Inferior parietal cortex (tissue), 1 donor: Measurements from ENCODE around the gene CLSTN2.

Experiments used
- DNase-seq: peaks from one replicate; pipeline ENCODE4 v3.0.0-alpha.2; 2016; ENCODE audit errors: extremely low spot score

Gene CLSTN2

DNA sequence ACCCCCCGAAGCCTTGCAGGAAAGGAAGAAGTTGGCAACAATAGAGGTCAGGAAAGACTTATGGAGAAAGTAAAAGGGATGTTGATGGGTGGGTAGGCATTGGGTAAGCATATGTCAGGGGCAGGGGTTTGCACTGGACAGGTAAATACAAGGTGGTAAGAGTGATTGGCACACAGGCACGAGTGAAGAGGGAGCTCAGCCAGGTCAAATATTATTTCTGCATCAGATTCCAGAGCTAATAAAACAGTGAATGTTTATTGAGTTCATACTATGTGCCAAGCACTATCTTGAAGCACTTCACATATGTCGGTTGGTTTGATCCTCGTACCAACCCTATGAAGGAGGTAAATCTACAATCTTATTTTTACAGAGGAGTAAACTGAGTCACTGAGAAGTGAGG lies 6.6 kb downstream of the CLSTN2 start:
- DNase-seq: no peak

DNA sequence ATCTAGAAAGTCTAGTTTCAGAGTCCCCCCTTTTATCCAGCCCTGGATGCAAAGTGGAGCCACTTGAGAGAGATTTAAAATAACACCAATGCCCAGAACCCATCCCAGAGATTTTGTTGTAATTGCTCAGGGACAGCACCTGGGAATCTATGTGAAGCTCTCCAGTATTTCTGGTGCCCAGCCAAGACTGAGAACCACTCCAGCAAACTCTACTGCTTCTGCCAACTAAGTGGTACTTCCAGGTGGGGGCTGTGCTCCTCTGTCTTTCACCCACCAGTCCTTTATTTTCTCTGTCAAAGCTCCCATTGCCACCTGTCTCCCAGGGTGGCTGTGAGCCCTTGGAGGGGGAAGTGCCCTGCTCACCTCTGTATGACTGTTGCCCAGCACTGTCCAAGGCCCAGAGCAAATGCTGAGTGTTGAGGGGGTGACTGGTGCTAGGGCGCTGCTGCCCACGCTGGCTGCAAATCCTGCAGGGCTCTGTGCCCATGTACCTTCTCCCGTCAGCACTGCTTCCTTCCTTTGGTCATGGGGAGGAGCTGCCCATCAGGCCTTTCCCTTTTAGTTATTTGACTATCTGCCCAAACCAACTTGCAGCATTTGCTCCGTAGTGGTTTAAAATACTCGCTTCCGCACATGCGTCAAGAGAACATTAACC lies 9.4 kb downstream of the CLSTN2 start:
- no peak for DNase-seq

DNA sequence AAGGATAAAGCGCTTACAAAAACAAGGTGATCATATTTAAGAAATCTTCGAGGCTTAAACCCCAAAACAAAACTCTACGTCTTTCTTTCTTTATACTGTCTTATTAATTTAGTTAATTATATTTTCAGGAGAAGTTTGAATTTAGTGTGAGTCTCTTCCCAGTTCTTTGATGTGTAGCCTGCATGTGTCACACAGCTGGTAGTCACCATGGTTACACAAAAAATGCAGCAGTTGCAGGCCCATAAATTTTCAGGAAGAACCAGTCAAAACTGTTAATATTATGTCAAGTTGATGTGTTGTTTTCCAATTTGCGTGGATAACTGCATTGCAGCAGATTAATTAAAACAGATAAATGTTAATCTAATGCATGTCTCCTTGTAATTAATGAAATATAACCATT lies 10.4 kb downstream of the CLSTN2 start:
- no peak for DNase-seq

GRCh38 chr3:139945942-139946341 lies 11.0 kb downstream of the CLSTN2 start:
- no peak for DNase-seq

- no peak for DNase-seq
These were observed 13.5 kb downstream of the CLSTN2 start for GRCh38 chr3:139948467-139948866.

GRCh38 chr3:139948898-139949297 lies 13.9 kb downstream of the CLSTN2 start:
- no peak for DNase-seq

DNA sequence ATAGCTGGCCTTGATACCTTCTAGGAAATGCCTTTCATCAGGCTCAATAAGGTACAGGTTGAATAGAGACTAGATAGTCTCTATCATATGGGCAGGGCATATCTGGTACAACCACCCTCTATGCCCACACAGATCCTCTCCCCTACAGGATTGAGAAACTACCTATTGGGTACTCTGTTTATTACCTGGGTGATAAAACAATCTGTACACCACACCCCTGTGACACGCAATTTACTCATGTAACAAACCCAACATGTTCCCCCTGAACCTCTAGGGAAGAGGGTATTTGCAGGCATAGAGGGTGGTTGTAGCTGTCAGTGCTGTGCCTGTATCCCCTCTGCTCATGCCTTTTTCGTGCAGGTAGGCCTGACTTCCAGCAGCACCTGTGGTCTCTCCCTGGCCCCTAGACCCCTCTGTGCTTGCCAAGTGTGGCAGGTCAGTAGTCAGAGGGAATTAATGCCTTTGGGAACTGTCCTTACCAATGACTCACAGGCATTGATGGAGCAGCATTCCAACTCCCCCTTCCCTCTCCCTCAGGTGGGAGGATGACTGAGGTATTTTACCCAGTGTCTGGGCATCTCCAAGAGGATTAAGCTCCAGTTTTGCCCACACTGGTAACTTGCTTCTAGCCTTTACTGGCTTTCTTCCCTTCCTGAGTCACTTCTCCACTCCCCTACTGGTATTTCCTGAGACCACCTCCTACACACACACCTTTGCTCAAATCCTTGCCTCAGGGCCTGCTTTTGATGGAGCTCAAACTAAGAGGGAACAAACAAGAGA lies 18.3 kb downstream of the CLSTN2 start:
- no peak for DNase-seq

DNA sequence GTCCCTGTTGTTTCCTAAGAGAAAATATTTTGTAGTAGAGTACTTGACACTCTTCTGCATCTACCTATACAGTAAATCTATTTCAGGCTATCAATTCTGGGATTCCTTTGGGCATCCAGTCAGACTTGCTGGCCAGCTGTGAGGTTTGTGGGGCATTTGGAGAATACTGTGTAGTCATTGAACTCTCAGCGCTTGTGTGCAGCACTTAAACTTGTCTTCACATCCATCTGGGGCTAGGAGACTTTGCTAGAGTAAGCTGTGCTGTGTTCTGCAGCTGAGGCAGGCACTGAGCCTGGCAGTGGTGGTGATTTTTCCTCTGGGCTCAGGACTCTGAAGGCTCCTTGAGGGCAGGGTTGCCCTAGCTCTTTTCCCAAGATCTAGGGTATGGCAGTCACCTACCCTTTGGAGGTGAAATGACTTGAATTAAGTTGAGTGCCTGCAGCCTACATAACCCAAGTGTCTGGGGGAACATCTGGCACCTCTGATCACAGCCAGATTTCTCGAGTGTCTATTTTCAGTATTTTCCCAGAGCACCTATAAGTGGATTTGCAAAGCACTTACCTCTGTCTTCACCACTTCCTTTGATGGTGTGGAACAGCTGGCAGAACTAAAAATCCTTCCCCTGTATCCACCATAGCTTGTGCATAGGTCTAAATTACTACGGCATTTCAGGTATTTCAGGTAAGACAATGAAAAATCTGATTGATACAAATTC lies 19.3 kb downstream of the CLSTN2 start:
- DNase-seq: no peak

DNA sequence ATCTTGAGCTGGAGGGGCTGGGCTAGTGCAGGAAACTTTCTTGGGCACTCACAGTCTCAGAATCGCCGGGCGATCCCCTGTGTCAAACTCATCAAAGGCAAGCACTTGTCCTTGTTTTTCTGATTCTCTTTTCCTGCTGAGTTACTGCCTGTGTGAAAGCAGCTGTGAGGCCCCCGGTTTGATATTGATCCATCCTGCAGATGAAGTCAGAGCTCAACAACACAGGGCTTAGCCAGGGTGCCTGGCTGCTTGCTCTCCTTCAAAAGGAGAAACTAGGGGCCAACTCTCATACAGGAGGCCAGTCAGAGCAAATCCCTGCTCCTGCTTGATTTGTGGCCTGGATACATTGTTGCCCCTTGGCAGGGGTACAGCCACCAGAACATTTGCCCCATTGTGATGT lies 22.9 kb downstream of the CLSTN2 start:
- DNase-seq: no peak

DNA sequence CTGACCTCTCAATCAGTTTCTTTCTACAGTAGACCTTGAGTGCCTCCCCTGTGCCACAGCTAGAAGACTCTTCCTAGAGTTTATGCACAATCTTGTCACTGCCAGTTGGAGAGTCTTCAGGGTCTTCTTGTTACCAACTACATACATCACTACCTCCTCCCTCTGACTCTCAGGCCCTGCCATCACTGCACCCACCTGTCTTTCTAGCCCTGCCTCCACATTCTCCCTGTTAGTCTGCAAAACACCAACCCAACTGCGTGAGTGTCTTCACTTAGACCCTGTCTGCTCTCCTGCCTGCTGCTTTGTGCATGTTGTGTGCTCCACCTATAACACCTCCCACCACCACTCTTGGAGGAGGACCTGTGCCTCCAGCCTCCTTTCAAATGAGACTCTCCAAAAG lies 34.4 kb downstream of the CLSTN2 start:
- no peak for DNase-seq

GRCh38 chr3:139970526-139970925 lies 35.5 kb downstream of the CLSTN2 start:
- no peak for DNase-seq

DNA sequence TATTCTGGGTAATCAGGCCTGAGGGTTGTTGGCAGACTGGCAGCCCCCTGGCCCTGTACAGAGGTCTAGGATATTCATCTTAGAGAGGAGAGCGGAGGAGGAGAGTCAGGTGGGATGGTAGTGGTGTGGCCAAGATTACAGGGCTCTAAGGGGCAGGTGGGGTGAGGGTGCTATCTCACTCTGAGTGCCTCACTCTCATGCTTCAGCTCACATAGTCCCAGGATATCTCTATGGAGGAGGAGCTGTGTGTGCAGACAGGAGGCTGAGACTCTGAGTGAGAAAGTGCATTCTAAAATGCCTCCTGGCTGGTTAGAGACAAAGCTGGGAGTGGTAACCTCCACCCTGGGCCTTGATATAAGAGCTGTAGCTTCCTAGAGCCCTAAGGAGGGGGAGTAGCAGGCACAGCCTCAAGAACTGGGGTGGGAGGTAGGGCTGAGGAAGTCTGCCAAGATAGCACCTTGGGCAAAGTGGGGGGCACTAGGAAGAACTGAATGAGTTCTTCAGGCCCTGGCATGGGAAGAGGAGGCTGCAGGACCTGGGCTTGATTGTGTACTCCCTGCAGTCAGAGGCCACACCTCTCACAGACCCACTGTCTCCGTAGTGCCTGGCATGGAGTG lies 39.9 kb downstream of the CLSTN2 start:
- no peak for DNase-seq

DNA sequence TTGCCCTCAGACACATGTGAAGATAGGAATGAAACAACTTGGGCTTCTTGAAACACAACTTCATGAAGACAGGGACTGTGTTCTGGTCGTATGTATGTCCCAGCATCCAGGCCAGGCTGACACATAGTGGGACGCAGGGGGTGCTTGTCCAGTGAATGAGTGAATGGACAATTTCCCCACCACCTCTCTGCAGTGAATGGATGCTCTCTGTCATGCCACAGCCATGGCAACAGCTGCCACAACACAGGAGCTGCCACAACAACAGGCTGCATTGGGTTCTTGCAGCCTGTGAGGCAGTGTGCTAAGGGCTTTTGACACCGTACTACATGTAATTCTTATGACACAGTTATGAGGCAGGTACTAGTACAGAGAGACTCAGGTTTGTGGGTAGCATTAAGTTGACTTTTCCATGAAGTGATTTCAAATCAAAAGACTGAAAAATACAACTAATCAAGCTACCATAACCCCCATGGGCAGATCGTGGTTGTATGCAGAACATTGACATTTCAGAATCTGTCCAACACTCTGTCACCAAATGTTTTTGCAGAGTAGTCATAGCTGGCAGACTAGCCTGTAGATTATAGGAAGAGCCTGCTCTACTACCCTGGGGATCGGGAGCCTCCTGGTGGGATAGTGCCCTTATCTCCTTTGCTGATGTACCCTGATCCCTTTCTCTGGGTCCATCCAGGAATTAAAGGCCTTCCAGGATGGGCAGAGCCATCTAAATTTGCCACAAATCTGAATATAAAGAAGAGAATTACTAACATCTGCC lies 40.8 kb downstream of the CLSTN2 start:
- DNase-seq: no peak

DNA sequence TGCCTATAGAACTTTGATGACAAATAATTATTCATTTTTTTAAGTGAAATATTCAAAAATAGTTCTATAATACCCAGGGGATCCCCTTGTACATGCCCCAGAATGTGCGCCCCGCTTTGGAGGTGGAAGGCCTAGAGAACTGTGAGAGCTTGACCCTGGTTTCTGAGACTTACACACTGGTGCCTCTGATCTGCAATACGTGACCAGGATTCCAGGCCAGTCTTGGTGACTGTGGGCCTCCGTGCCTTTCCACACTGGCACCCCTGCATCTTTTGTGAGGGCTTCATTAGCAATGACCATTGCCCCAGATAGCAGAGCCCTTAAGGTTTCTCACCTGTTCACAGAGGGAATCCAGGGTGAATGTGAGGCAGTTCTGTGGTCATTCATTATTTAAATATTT lies 44.0 kb downstream of the CLSTN2 start:
- DNase-seq: no peak

GRCh38 chr3:139979991-139980390 lies 45.0 kb downstream of the CLSTN2 start:
- DNase-seq: no peak

- DNase-seq: peak; percentile 15
These were observed 47.4 kb downstream of the CLSTN2 start for GRCh38 chr3:139982404-139982803.

DNA sequence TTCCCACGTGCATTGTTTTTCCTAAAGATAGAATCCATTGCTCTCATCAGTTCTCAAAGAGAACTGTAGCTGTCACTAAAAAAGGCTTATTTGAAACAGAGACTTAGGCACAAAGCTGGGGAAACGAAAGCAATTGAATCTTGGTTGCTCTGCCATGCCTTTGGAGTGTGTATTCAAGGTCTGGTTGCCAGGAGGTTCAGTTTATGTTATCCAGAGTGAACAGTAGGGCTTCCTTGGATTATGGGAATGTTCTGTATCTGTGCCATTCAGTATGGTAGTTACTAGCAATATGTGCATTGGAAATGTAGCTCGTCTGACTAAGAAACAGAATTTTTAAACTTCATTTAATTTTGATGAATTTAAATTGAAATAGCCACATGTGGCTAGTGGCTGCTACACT lies 50.6 kb downstream of the CLSTN2 start:
- DNase-seq: no peak

- DNase-seq: no peak
These were observed 52.9 kb downstream of the CLSTN2 start for GRCh38 chr3:139987908-139988307.

DNA sequence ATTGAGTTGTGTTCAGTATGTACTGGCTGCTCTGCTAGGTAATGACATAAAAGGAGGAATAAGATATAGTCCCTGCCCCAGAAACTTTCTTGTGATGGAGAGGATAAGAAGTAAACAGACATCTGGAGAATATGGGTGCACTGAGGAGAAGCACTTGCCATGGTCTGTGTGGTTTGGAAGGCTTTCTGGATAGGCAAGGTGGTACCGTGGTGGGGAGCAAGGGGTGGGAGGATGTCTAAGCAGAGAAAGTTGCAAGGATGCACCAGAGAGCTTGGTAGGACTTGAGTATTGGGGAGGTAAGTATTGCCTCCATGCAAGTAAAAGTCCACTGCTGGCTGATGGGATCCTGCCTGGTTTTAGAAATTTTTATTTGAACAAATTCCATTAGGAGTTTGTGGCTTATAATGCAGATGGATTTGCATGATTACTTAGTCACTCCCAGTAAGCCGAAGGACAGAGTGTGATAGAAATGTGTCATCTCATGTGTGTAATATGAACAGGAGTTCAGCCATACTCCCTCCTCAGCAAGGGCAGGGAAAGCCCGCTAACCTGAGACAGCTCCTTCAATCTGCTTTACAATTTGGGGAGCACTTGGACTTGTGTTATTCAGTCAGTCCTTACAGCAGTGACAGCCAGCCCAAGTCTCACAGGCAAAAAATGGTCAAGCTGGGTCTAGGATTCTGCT lies 53.6 kb downstream of the CLSTN2 start:
- no peak for DNase-seq

DNA sequence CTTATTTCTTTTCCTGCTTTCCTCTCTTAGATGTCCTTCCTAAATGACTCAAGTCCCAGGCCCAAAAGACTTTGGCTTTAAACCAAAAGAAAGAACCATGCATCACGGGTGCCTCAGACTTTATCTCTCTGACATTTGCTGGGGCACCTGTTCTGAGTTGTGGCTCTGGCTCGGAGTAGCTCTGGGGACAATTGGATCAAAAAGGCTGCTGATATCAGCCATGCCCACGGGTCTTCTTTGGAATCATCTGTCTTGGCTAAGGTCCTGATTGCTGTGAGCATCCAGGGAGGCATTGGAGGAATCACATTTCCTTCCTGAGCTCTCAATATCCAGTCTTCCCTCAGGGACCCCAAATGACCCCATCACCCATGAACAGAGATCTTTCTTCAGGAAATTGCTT lies 59.9 kb downstream of the CLSTN2 start:
- DNase-seq: no peak

- DNase-seq: no peak
These were observed 69.3 kb downstream of the CLSTN2 start for GRCh38 chr3:140004271-140004670.
